ENCODE data around the gene RSPH3. TPM values are rescaled to one million over a fixed set of nuclear protein-coding genes. Genes with fewer than 3 reads are reported as not detected.

The RSPH3 gene
- total and polyA plus RNA-seq, 10 of the 15 experiments (the other 5 are each of a cell fraction or from before 2014, with no cell fraction given) = 0.40 to 3.5 (median 1.4) TPM

DNA sequence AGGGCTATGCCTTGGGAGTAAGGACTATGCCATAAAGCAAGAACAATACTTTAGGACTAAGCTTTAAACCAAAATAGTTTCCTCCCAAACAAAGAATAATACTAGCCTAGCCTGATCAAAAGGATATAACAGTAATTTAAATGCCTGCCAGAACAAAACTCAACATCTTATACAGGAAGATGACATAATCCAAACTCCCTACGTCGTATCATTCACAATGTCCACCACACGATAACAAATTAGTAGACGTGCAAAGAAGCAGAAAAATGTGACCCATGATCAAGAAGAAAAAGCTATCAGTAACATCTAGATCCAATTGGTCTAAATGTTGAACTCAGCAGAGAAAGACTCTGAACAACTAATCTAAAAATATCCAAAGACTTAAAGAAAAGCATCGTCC lies 65.8 kb downstream of the RSPH3 start:
- no TSS peak for BruUV-seq (replicated peaks)
- DNase-seq (ENCODE audit: low read depth, low spot score) (no peak), ATAC-seq (no peak), FAIRE-seq (no peak)
- ChIA-PET RAD21 (ENCODE audit: unreplicated experiment) (no interaction called here), POLR2A (no interaction called here), SMC1A (ENCODE audit: uncharacterized antibody, unreplicated experiment) (interaction anchor here (0.7 to 1.3 kb wide), 2 partner anchors 12 to 15 kb away, joined by 3 read pairs; no protein-coding TSS in a partner anchor), CTCF (no interaction called here)
- intact Hi-C loops (cut with micrococcal nuclease; ENCODE audit: unreplicated experiment) (no loop called here), in situ Hi-C loops (cut with MboI) (no loop called here)
- Histone ChIP-seq H3K27ac (ENCODE audit: control insufficient read depth, insufficient read depth) (no peak overlapping the region), H3K27me3 (replicated peaks in 1 of 2; ENCODE audit: control insufficient read depth in 2 of 2, insufficient read depth in 2 of 2, low read length in 1 of 2) (no peaks in the 10 kb centered on the region), H3K4me2 (ENCODE audit: control insufficient read depth, insufficient read depth) (no peak overlapping the region), H3K9ac (ENCODE audit: control insufficient read depth, insufficient read depth, low read length) (no peak overlapping the region), H4K20me1 (ENCODE audit: control insufficient read depth, insufficient read depth) (no peaks in the 10 kb centered on the region), H3K4me1 (ENCODE audit: control insufficient read depth, insufficient read depth, low read length) (peaks cover 4% of the 10 kb centered on the region), H3K79me2 (ENCODE audit: control insufficient read depth, insufficient read depth, low read length) (no peaks in the 10 kb centered on the region), H2AFZ (ENCODE audit: control insufficient read depth, low read depth, low read length) (no peak overlapping the region), H3K36me3 (ENCODE audit: control insufficient read depth in 2 of 2, insufficient read depth in 2 of 2, low read length in 1 of 2) (no peaks in the 10 kb centered on the region), H3K4me3 (no peak overlapping the region), H3K9me3 (replicated peaks; ENCODE audit: control insufficient read depth, insufficient read depth, low read length) (no peaks in the 10 kb centered on the region)
- 82% methylated on average over 5 of the region's 5 CpGs for WGBS (ENCODE audit: insufficient coverage, insufficient replicate concordance, low lambda C conversion rate, missing lambda C conversion rate)
- no peak for TF ChIP-seq NFYB (IDR thresholded peaks at IDR 0.05; ENCODE audit: insufficient read depth, low read depth, low read length)
- TF ChIP-seq YBX1 (IDR thresholded peaks at IDR 0.05) = no peak
- TF ChIP-seq, protein P1, sequence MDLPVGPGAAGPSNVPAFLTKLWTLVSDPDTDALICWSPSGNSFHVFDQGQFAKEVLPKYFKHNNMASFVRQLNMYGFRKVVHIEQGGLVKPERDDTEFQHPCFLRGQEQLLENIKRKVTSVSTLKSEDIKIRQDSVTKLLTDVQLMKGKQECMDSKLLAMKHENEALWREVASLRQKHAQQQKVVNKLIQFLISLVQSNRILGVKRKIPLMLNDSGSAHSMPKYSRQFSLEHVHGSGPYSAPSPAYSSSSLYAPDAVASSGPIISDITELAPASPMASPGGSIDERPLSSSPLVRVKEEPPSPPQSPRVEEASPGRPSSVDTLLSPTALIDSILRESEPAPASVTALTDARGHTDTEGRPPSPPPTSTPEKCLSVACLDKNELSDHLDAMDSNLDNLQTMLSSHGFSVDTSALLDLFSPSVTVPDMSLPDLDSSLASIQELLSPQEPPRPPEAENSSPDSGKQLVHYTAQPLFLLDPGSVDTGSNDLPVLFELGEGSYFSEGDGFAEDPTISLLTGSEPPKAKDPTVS (IDR thresholded peaks at IDR 0.05; ENCODE audit: low read depth, low read length) = no peak
- TF ChIP-seq ASH2L (IDR thresholded peaks at IDR 0.05; ENCODE audit: borderline replicate concordance, low read depth) = no peak
- no peak for TF ChIP-seq POLR2AphosphoS2 (IDR thresholded peaks at IDR 0.05; ENCODE audit: low read depth, low read length)
- TF ChIP-seq CEBPB (IDR thresholded peaks at IDR 0.05; ENCODE audit: borderline replicate concordance in 1 of 2, low read depth in 2 of 2, low read length in 2 of 2) = no peak
- TF ChIP-seq SUZ12 (IDR thresholded peaks at IDR 0.05; ENCODE audit: unreplicated experiment) = no peak

Data from GM12878 (cell line).